Activated effector memory CD4-positive, alpha-beta T cell treated with Interleukin-2 at 50 U/mL for 16 hours (primary cell): ENCODE data around the gene ATRN.

Experiments
- DNase-seq: peaks from one replicate; pipeline ENCODE4 v3.0.0-alpha.2; 2020

ATRN gene

GRCh38 chr20:3660262-3661059, 189.6 kb downstream of the ATRN start:
- no peak for DNase-seq

GRCh38 chr20:3661060-3661813, 190.4 kb downstream of the ATRN start:
- no peak for DNase-seq

GRCh38 chr20:3661814-3662665, 191.2 kb downstream of the ATRN start:
- DNase-seq, result no peak

- DNase-seq, result no peak
These were observed 192.3 kb downstream of the ATRN start, which contains the start of gene GFRA4 for GRCh38 chr20:3663031-3663701. Gene GFRA4 (minus strand): TSS chr20:3663399. CDS start chr20:3663399, 0 bp downstream.

- no peak for DNase-seq
These were observed 193.0 kb downstream of the ATRN start for GRCh38 chr20:3663858-3664257.

GRCh38 chr20:3667434-3668037, 196.7 kb downstream of the ATRN start:
- no peak for DNase-seq

- DNase-seq, result no peak
These were observed 199.0 kb downstream of the ATRN start for GRCh38 chr20:3669710-3670367.

- DNase-seq, result no peak
These were observed 199.7 kb downstream of the ATRN start for GRCh38 chr20:3670511-3670910.

- DNase-seq, result no peak
These were observed 200.1 kb downstream of the ATRN start for GRCh38 chr20:3670945-3671344.

- no peak for DNase-seq
These were observed 201.2 kb downstream of the ATRN start for GRCh38 chr20:3671986-3672546.

- DNase-seq, result no peak
These were observed 201.8 kb downstream of the ATRN start for GRCh38 chr20:3672547-3673171.

GRCh38 chr20:3673221-3674070, 202.6 kb downstream of the ATRN start:
- no peak for DNase-seq

- DNase-seq, result no peak
These were observed 203.6 kb downstream of the ATRN start for GRCh38 chr20:3674447-3674846.

- no peak for DNase-seq
These were observed 204.4 kb downstream of the ATRN start for GRCh38 chr20:3674995-3675900.

GRCh38 chr20:3677733-3678132, 206.9 kb downstream of the ATRN start:
- no peak for DNase-seq

GRCh38 chr20:3678198-3678597, 207.4 kb downstream of the ATRN start:
- no peak for DNase-seq

- DNase-seq, result no peak
These were observed 208.3 kb downstream of the ATRN start for GRCh38 chr20:3678856-3679720.
